Endodermal cell (in vitro differentiated cells): ENCODE results near the gene YIF1A. TPM values are rescaled to one million over a fixed set of nuclear protein-coding genes. Genes with fewer than 3 reads are reported as not detected.
"Not testable (repeated sequence)": the region's sequence is repeated elsewhere in the genome, so short reads cannot be mapped to it uniquely, and the experiment has no call there.

Experiments used
- DNase-seq: peaks from one replicate; pipeline ENCODE4 v3.0.0-alpha.2; 2017
- H3K27ac ChIP-seq: 2 replicates; pipeline ENCODE4 v1.5.1; 2013; ENCODE audit warnings: mild to moderate bottlenecking, low read depth, low read length, moderate library complexity
- H3K27me3 ChIP-seq: 2 replicates; pipeline ENCODE4 v1.6.1; 2013; ENCODE audit warnings: mild to moderate bottlenecking, low read length, moderate library complexity; ENCODE audit not compliant: insufficient read depth, control insufficient read depth, poor library complexity, severe bottlenecking
- H3K36me3 ChIP-seq: 2 replicates; pipeline ENCODE4 v1.7.0; 2013; ENCODE audit warnings: mild to moderate bottlenecking, low read length, moderate library complexity; ENCODE audit not compliant: control insufficient read depth, insufficient read depth
- H3K4me1 ChIP-seq: one replicate; pipeline ENCODE4 v1.7.0; 2013; ENCODE audit warnings: low read length; ENCODE audit not compliant: control insufficient read depth, insufficient read depth
- H3K4me3 ChIP-seq: 2 replicates; pipeline ENCODE4 v1.5.1; 2013; ENCODE audit warnings: mild to moderate bottlenecking, low read length, moderate library complexity
- H3K9ac ChIP-seq: 2 replicates; pipeline ENCODE4 v1.6.1; 2013; ENCODE audit warnings: mild to moderate bottlenecking, low read length, moderate library complexity; ENCODE audit not compliant: poor library complexity, severe bottlenecking; ENCODE audit errors: extremely low read depth
- H3K9me3 ChIP-seq: 2 replicates; pipeline ENCODE4 v1.6.1; 2013; ENCODE audit warnings: mild to moderate bottlenecking, low read length, moderate library complexity; ENCODE audit not compliant: control insufficient read depth
- H3K27ac Mint-ChIP-seq: 2 replicates; pipeline ENCODE4 v1.8.0; 2020; ENCODE audit warnings: mixed read lengths
- H3K27me3 Mint-ChIP-seq: 2 replicates; pipeline ENCODE4 v1.8.0; 2021; ENCODE audit warnings: mild to moderate bottlenecking, mixed read lengths; ENCODE audit not compliant: insufficient read depth
- H3K36me3 Mint-ChIP-seq: 2 replicates; pipeline ENCODE4 v1.8.0; 2020; ENCODE audit warnings: low read depth, mixed read lengths
- H3K4me1 Mint-ChIP-seq: 2 replicates; pipeline ENCODE4 v1.8.0; 2020; ENCODE audit warnings: mixed read lengths
- H3K4me3 Mint-ChIP-seq: 2 replicates; pipeline ENCODE4 v1.8.0; 2020; ENCODE audit warnings: mild to moderate bottlenecking, moderate library complexity, mixed read lengths
- H3K9me3 Mint-ChIP-seq: 2 replicates; pipeline ENCODE4 v1.8.0; 2020; ENCODE audit warnings: mild to moderate bottlenecking, mixed read lengths
- WGBS, 2 experiments: methylation state at CpG; one replicate each; pipeline versions ENCODE4 v1.1.5 to v1.1.7; 2013; ENCODE audit warnings: missing lambda C conversion rate in 2 of 2, mixed read lengths in 1 of 2; ENCODE audit not compliant: insufficient coverage in 1 of 2, insufficient read length in 1 of 2; 5-methylcytosine and 5-hydroxymethylcytosine counted together
- total RNA-seq, 2 donors: library from RNA; stranded (reverse); fragmentation: NEBNext Ultra II Directional in 1 of 2; extraction: Animal tissue kit (Norgen Biotek cat#: 25700) in 1 of 2; gene quantifications; 2 replicates in 1 of 2; 3 replicates in 1 of 2; pipeline ENCODE4 v1.2.1, GENCODE V29; 2021
- TF ChIP-seq, protein P1 (sequence below): fragments of 200-600 bp; sonication (generic); conservative IDR thresholded peaks from 2 replicates; pipeline ENCODE4 v1.5.0; 2021; ENCODE audit warnings: antibody characterized with exemption, mild to moderate bottlenecking

YIF1A gene
- total RNA-seq, 2 donors from 2014 or later = 70.6 to 80.1 TPM

DNA sequence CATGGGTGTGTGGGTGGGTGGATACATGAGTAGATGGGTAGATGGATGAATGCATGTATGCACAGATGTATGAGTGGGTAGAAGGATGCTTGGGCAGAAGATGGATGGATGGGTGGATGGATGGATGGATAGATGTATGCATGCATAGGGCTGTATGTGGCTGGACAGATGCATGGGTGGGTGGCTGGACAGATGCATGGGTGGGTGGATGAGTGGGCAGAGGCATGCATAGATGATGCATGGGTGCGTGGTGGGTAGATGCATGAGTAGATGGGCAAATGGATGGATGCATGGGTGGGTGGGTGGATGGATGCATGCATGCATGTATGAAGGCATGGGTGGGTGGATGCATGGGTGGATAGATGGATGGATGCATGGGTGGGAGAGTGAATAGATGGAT lies 34.7 kb upstream of the YIF1A start:
- H3K4me3 ChIP-seq = no peak overlapping the region
- Mint-ChIP-seq H3K4me1 (peaks cover 3% of the 10 kb centered on the region), H3K27me3 (peaks cover 20% of the 10 kb centered on the region), H3K36me3 (no peaks in the 10 kb centered on the region), H3K4me3 (no peak overlapping the region), H3K27ac (no peak overlapping the region), H3K9me3 (peaks cover 18% of the 10 kb centered on the region)
- TF ChIP-seq, protein P1, sequence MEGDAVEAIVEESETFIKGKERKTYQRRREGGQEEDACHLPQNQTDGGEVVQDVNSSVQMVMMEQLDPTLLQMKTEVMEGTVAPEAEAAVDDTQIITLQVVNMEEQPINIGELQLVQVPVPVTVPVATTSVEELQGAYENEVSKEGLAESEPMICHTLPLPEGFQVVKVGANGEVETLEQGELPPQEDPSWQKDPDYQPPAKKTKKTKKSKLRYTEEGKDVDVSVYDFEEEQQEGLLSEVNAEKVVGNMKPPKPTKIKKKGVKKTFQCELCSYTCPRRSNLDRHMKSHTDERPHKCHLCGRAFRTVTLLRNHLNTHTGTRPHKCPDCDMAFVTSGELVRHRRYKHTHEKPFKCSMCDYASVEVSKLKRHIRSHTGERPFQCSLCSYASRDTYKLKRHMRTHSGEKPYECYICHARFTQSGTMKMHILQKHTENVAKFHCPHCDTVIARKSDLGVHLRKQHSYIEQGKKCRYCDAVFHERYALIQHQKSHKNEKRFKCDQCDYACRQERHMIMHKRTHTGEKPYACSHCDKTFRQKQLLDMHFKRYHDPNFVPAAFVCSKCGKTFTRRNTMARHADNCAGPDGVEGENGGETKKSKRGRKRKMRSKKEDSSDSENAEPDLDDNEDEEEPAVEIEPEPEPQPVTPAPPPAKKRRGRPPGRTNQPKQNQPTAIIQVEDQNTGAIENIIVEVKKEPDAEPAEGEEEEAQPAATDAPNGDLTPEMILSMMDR = no peak
- H3K9me3 ChIP-seq = no peaks in the 10 kb centered on the region
- H3K9ac ChIP-seq = no peak overlapping the region
- H3K27me3 ChIP-seq = no peaks in the 10 kb centered on the region
- DNase-seq = no peak
- no peaks in the 10 kb centered on the region for H3K36me3 ChIP-seq
- H3K27ac ChIP-seq = no peak overlapping the region
- 93% methylated on average over 1 of the region's 1 CpG; no CpG with 5 or more reads in 1 of the 2 experiments for WGBS, 2 experiments
- H3K4me1 ChIP-seq = no peaks in the 10 kb centered on the region

DNA sequence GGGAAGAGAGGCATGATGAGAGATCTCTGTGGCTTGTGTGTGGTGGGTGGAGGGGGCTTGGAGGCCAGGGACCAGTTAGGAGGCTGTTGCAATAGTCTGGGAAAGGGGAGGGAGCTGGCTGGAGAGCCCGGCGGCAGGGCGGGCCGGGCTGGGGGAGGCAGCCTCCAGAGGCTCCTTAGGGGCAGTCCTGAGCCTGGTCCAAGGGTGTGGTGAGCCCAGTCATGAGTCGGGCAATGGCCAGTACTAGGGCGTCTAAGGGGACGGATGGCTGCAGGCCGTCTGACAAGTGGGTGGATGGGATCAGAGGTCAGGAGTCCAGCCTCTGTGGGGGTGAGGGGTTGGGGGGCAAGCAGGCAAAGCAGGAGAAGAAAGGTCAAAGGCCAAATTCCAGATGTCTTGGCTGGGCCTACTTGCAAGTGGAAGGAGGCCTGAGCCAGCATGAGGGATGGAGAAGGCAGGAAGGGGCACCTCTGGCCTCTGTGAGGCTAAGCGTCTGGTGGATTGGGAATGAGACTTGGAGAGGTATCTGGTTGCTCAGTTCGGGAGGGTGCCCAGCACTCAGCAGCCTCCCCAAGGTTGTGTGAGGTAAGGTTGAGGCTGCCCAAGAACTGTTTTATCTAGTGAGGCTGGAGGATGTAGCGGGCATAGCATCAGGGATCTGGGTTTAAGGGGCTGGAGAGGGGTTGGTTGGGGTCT lies 33.9 kb upstream of the YIF1A start:
- Mint-ChIP-seq H3K27me3 (peaks cover 19% of the 10 kb centered on the region), H3K27ac (no peak overlapping the region), H3K4me1 (no peaks in the 10 kb centered on the region), H3K36me3 (no peaks in the 10 kb centered on the region), H3K9me3 (peaks cover 19% of the 10 kb centered on the region), H3K4me3 (no peak overlapping the region)
- TF ChIP-seq, protein P1 = no peak
- Histone ChIP-seq H3K27ac (no peak overlapping the region), H3K27me3 (no peaks in the 10 kb centered on the region), H3K36me3 (no peaks in the 10 kb centered on the region), H3K9ac (no peak overlapping the region), H3K4me1 (no peaks in the 10 kb centered on the region), H3K9me3 (no peaks in the 10 kb centered on the region), H3K4me3 (no peak overlapping the region)
- 89 to 93% methylated on average over 6 to 11 of the region's 11 CpGs for WGBS, 2 experiments
- no peak for DNase-seq

DNA sequence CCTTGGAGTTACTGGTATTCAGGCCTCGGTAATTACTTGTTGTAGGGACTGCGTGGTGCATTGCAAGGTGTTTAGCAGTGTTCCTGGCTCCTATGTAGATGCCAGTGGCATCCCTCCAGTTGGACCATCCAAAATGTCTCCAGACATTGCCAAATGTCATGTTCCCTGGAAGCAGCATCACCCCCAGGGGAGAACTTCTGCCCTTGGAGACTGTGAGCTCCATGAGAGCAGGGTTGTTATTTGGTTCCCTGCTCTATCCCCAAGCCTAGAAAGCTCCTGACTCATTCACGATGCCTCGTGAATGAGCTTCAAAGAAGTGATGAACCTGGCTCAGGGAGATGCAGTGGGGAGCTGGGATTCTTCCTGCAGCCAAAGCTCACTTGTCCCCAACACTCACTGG lies 32.7 kb upstream of the YIF1A start:
- Mint-ChIP-seq H3K36me3 (no peaks in the 10 kb centered on the region), H3K4me3 (no peak overlapping the region), H3K27ac (no peak overlapping the region), H3K9me3 (peaks cover 19% of the 10 kb centered on the region), H3K27me3 (peaks cover 11% of the 10 kb centered on the region), H3K4me1 (peaks cover 5% of the 10 kb centered on the region)
- WGBS, 2 experiments = 83 to 90% methylated on average over 4 of the region's 4 CpGs
- no peak overlapping the region for H3K4me3 ChIP-seq
- no peaks in the 10 kb centered on the region for H3K27me3 ChIP-seq
- no peaks in the 10 kb centered on the region for H3K4me1 ChIP-seq
- H3K27ac ChIP-seq = no peak overlapping the region
- no peak for DNase-seq
- no peaks in the 10 kb centered on the region for H3K36me3 ChIP-seq
- no peaks in the 10 kb centered on the region for H3K9me3 ChIP-seq
- H3K9ac ChIP-seq = no peak overlapping the region
- TF ChIP-seq, protein P1 = no peak

DNA sequence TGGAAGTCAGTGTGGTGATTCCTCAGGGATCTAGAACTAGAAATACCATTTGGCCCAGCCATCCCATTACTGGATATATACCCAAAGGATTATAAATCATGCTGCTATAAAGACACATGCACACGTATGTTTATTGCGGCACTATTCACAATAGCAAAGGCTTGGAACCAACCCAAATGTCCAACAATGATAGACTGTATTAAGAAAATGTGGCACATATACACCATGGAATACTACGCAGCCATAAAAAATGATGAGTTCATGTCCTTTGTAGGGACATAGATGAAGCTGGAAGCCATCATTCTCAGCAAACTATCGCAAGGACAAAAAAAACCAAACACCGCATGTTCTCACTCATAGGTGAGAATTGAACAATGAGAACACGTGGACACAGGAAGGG lies 31.8 kb upstream of the YIF1A start:
- not testable (repeated sequence) for H3K9me3 ChIP-seq, H3K4me3 Mint-ChIP-seq, H3K27me3 ChIP-seq, H3K36me3 Mint-ChIP-seq, H3K9ac ChIP-seq, H3K27ac Mint-ChIP-seq, H3K36me3 ChIP-seq, H3K27ac ChIP-seq, DNase-seq, H3K4me1 Mint-ChIP-seq, H3K4me3 ChIP-seq, H3K4me1 ChIP-seq
- Mint-ChIP-seq H3K9me3 (peaks cover 19% of the 10 kb centered on the region), H3K27me3 (peaks cover 16% of the 10 kb centered on the region)
- WGBS, 2 experiments = 78 to 95% methylated on average over 1 to 4 of the region's 6 CpGs

DNA sequence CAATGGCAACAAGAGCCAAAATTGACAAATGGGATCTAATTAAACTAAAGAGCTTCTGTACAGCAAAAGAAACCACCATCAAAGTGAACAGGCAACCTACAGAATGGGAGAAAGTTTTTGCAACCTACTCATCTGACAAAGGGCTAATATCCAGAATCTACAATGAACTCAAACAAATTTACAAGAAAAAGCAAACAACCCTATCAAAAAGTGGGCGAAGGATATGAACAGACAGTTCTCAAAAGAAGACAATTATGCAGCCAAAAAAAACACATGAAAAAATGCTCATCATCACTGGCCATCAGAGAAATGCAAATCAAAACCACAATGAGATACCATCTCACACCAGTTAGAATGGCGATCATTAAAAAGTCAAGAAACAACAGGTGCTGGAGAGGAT lies 31.3 kb upstream of the YIF1A start:
- H3K27me3 ChIP-seq, H3K36me3 ChIP-seq, H3K4me1 ChIP-seq, H3K27ac Mint-ChIP-seq, H3K9ac ChIP-seq, H3K36me3 Mint-ChIP-seq, H3K4me3 ChIP-seq, H3K27ac ChIP-seq, H3K9me3 ChIP-seq, H3K4me1 Mint-ChIP-seq, DNase-seq, H3K4me3 Mint-ChIP-seq: not testable (repeated sequence)
- H3K27me3 Mint-ChIP-seq = peaks cover 19% of the 10 kb centered on the region
- WGBS, 2 experiments = 100% methylated on average over 1 of the region's 2 CpGs; no CpG with 5 or more reads in 1 of the 2 experiments
- peaks cover 19% of the 10 kb centered on the region for H3K9me3 Mint-ChIP-seq
